Fibroblast of skin of right quadriceps (primary cell): ENCODE results near the gene CORO2B.
"Not testable (repeated sequence)": the region's sequence is repeated elsewhere in the genome, so short reads cannot be mapped to it uniquely, and the experiment has no call there.

Source experiments
- DNase-seq: peaks from one replicate; pipeline ENCODE4 v3.0.0-alpha.2; 2013

Gene CORO2B

GRCh38 chr15:68632101-68632500 is 53.3 kb downstream of the CORO2B start:
- no peak for DNase-seq

GRCh38 chr15:68633231-68634121 is 54.7 kb downstream of the CORO2B start:
- no peak for DNase-seq

GRCh38 chr15:68634122-68634482 is 55.3 kb downstream of the CORO2B start:
- DNase-seq = no peak

GRCh38 chr15:68634531-68634930 is 55.7 kb downstream of the CORO2B start:
- no peak for DNase-seq

- DNase-seq = no peak
Observed at GRCh38 chr15:68635141-68635540, 56.3 kb downstream of the CORO2B start.

GRCh38 chr15:68636256-68636655 is 57.5 kb downstream of the CORO2B start:
- DNase-seq = no peak

- DNase-seq = no peak
Observed at GRCh38 chr15:68637767-68638404, 59.1 kb downstream of the CORO2B start.

- DNase-seq = peak; percentile 57
Observed at GRCh38 chr15:68638953-68639515, 60.2 kb downstream of the CORO2B start.

GRCh38 chr15:68639926-68640600 is 61.3 kb downstream of the CORO2B start:
- DNase-seq = no peak

GRCh38 chr15:68640791-68641331 is 62.1 kb downstream of the CORO2B start:
- DNase-seq = no peak

- no peak for DNase-seq
Observed at GRCh38 chr15:68641376-68641775, 62.6 kb downstream of the CORO2B start.

- no peak for DNase-seq
Observed at GRCh38 chr15:68642491-68642845, 63.7 kb downstream of the CORO2B start.

- DNase-seq = no peak
Observed at GRCh38 chr15:68643216-68643830, 64.5 kb downstream of the CORO2B start.

- DNase-seq = peak; percentile 82
Observed at GRCh38 chr15:68644083-68644904, 65.5 kb downstream of the CORO2B start.

- DNase-seq = no peak
Observed at GRCh38 chr15:68644996-68645395, 66.2 kb downstream of the CORO2B start.

- DNase-seq = no peak
Observed at GRCh38 chr15:68646156-68646555, 67.4 kb downstream of the CORO2B start.

- no peak for DNase-seq
Observed at GRCh38 chr15:68646696-68647095, 67.9 kb downstream of the CORO2B start.

GRCh38 chr15:68647361-68647760 is 68.6 kb downstream of the CORO2B start:
- DNase-seq = not testable (repeated sequence)

- peak; percentile 27 for DNase-seq
Observed at GRCh38 chr15:68650901-68651709, 72.3 kb downstream of the CORO2B start.

GRCh38 chr15:68651916-68652525 is 73.2 kb downstream of the CORO2B start:
- no peak for DNase-seq
